Stimulated activated CD4-positive, alpha-beta T cell treated with anti-CD3 and anti-CD28 coated beads, Interleukin-1b, Interleukin-23, amount 100 ng/mL, for 48 hours (primary cell): ENCODE measurements around the gene MCRIP2.
A peak's percentile ranks its signal among the peaks of the same experiment; 100 is the strongest.
"Not testable (repeated sequence)": the region's sequence is repeated elsewhere in the genome, so short reads cannot be mapped to it uniquely, and the experiment has no call there.

Experiments
- DNase-seq: peaks from one replicate; pipeline ENCODE4 v3.0.0-alpha.2; 2020

MCRIP2 gene, protein sequence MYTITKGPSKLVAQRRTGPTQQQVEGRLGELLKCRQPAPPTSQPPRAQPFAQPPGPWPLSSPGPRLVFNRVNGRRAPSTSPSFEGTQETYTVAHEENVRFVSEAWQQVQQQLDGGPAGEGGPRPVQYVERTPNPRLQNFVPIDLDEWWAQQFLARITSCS

DNA sequence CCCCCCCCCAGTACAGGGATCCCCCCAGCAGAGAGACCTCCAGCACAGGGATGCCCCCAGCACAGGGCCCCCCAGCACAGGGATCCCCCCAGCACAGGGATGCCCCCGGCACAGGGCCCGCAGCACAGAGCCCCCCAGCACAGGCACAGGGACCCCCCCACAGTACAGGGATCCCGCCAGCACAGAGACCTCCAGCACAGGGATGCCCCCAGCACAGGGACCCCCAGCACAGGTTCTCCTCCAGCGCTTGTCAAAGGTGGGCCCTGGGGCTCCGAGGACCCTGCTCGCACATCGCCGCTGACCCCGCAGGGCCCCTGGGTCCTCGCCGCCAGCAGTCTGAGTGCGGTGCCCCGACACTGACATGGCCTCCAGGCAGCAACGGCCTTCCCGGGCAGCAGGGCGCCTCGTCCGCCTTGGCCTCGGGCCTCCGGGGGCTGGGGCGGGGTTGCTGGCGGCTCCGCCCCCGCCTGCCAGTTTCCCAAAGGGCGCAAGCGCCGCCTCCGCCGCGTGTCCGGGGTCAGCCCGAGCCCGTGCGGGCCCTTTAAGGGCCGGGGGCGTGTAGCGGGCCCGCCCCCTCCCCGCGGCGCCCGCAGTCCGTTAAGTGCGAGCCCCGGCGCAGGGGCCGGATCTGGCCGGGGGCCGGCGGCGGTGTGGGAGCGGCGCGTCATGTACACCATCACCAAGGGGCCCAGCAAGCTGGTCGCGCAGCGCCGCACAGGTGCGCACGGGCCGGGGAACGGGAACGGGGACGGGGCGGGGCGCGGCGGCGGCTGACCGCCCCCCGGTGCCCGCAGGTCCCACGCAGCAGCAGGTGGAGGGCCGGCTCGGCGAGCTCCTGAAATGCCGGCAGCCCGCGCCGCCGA lies at the start of gene MCRIP2:
Gene MCRIP2 (plus strand): TSS at position 503 of the 863 bp plus-strand sequence. CDS start 164 bp downstream, at position 667.
- peak; percentile 72 for DNase-seq

DNA sequence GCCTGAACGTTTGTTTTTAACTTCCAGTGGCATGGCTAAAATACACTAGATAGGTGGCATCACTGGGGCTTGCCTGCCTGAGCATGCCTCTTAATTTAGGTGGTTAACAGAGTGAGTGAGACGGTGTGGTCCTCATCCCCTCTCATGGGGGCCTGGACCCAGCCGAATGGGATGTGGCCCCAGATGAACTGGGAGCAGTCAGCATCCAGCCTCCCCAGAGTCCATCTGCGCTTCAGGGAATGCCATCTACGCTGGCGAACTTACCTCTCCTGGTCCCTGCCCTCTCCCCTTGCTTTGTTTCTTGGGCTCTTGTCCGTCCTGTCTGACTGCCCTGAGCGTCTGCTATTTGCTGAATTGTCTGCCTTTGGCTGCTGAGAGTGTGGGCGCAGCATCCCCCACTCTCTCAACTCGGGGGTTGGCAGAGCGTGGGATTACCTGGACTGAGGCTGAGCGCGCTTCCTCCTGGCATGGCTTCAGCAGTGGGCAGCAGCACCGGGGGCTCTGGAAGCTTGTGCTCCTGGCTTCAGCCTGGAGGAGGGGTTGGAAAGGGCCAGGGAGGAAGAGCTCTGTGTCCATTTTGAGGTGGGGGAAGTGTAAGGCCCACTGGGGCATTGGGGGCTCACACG lies 49.6 kb upstream of the MCRIP2 start:
- no peak for DNase-seq

DNA sequence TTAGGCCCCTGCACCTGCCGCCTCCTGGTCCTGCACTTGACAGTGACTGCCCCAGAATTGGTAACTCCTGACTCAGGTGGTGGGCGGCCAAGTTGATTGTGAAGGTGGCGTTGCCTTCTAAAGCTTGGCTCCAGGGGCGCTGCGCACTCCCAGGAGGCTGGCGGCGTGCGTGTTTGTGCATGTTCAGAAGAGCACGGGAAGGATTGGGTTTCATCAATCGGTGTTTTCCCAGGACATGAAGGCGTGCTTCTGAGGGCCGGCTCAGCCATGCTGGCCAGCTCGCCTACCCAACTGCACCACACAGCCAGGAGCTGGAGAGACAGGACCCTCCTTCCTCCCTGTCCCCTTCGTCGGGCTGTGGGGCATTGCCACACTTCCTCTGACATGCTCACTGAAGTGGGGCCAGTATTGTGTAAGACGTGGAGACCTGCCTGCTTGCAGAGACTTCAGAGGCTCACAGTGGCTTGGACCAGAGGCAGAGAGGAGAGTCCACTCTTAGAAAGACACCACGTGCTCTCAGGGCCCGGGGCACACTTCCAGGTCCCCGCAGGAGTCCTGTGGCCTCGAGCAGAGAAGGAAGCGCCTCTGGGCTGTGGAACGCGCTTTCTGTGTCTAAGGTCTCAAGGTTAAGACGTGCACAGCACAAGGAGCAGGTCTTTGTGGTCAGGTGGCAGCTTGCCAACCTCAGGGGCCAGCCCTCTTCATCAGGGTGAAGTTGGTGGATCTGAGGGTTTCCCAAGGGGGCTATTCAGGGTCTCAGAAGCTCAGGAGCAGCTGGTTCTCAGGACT lies 48.9 kb upstream of the MCRIP2 start:
- DNase-seq, result no peak

DNA sequence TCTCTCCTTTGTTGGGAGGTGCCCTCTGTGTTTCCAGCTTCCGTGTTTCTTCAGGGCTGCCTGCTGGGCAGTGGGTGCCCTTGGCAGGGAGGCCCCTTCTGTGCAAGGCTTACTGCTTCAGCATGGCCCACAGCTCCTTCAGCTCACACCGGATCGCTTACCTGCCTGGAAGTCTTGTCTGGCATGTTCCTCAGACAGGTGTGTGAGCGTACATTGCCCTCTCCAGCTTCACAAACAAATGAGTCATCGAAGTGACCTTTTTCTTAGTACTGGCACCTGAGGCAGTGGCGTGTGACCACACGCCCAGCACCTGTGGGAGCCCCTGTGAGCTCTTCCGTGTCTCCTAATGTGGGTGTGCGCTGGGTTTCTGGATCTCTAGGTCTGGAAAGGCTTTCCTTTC lies 48.2 kb upstream of the MCRIP2 start:
- no peak for DNase-seq

DNA sequence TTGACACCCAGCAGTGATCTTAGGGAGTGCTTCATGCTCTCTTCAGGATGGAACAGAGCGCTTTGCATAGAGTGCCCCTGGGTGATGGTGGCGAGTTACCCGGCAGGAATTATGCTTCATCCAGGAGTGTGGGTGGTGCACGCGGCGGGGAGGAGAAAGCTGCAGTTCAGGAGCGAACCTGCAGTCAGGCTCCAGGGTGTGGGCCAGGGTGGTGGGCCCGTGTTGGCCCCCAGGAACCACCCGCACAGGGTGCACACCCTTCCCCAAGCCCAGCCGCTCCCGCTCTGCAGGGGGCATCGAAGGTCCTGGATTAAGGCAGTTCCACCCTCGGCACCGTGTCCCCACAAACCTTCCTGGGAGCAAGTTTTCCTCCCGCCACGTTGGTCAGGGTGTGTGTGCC lies 47.8 kb upstream of the MCRIP2 start:
- DNase-seq, result no peak

DNA sequence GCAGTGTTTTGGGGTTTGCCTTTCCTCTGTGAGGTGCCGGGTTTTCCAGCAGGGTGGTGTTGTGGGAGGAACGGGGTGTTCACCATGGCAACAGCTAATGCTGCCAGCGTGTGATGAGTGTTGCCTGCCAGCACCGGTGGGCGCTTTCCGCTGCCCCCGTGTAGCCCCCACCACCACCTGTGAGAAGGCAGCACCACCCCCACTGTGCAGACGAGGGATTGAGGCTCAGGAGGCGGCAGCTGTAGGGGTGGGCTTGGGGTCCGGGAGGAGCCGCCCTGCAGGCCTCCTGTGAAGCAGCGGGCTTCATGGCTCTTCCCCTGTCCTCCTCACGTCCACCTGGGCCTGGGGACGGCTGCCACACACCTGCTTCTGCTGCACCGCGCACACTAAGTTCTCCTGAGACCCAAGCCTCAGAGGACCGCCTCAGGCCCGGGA lies 46.5 kb upstream of the MCRIP2 start:
- DNase-seq, result no peak

DNA sequence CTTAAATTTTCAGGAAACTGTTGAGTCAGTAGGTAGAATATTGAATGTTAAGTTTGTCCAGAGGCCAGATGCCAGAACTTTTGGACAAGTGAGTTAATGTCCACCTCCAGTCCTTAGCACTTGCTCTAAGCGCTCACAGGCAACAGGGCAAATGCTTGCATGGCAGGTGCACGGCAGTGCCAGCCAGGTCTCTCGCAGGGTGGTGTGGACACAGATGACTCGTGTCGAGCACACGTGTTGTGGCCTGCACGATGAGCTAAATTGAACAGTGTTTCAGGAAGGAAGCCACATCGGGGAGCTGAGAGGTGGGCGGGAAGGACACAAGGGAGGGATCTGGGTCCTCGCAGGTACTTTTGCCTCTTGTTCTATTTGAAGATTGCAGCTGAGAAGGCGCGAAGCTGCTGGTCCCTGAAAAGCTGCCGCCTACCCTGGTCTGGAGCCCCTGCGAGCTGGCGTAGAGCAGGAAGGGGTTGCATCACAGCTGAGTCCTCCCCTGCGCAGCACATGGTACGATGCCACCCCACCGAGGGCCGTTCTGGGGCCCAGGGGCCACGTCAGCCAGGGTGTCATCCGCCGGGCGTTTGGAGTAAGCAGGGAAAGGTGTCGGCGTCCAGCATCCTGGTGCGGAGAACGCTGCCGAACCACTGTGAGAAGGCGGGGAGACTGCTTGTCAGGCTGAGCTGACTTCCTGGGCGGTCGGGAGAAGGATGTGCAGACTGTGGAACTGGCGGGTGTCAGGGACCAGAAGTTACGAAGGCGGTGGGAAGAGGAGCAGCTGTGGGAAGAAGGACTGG lies 45.5 kb upstream of the MCRIP2 start:
- no peak for DNase-seq

DNA sequence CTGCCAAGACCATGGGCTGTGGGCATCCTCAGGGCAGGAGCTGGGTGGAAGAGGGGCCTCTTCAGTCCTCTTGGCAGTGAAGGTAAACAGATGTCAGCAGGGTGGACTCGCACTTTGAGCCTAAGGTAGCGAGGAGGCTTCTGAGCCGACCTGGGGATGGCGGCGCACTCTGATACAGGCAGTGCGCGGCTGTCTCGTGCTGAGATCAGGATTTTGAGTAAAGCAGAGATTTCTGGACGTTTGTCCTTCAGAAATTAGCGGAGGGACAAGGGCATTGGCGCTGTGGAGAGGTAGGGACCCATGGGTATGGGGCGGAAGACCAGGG lies 44.9 kb upstream of the MCRIP2 start:
- DNase-seq, result no peak

DNA sequence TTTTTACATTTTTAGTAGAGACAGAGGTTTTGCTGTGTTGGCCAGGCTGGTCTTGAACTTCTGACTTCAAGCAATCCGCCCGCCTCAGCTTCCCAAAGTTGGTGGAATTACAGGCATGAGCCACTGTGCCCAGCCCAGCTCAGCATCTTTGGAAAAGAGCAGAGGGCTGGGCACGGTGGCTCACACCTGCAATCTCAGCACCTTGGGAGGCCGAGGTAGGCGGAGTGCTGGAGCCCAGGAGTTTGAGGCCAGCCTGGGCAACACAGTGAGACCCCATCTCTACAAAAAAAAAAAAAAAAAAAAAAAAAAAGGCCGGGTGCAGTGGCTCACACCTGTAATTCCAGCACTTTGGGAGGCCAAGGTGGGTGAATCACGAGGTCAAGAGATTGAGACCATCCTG lies 44.0 kb upstream of the MCRIP2 start:
- not testable (repeated sequence) for DNase-seq

DNA sequence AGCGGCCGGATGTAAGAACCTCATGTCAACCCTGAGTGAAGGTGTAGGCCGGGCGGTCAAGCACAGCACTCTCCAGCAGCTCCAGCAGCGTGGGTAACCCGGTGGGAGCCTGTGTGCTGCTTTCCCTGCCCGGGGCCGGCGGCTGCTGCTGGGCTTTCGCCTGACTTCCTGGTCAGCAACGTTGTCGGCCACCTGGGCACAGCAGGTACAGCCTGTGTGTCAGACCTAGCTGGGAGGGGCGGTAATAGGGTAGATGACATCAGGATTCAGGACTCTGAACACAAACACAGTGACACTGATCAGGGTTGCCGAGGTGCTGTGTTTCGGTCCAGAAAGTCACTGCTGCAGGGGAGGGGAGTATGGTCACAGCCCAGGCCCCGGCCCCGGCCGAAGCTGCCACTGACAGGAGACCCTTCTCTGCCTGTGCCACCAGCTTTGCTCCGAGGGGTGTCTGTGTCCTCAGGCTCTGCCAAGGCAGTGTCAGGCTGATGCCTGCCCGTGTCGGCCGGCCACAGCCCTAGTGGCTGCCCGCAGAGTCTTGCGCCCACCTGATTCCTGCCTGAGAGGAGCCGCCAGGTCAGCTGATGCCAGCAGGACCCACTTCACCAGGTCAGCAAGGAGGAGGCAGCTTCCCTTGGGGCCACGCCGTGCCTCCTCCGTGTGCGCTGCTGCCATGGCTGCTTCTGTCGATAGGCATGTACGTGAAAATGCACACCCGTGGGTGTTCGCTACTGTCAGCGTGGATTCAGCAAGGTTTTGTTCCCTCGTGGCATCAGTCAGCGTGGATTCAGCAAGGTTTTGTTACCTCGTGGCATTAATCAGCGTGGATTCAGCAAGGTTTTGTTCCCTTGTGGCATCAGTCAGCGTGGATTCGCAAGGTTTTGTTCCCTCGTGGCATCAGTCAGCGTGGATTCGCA lies 42.5 kb upstream of the MCRIP2 start:
- no peak for DNase-seq

DNA sequence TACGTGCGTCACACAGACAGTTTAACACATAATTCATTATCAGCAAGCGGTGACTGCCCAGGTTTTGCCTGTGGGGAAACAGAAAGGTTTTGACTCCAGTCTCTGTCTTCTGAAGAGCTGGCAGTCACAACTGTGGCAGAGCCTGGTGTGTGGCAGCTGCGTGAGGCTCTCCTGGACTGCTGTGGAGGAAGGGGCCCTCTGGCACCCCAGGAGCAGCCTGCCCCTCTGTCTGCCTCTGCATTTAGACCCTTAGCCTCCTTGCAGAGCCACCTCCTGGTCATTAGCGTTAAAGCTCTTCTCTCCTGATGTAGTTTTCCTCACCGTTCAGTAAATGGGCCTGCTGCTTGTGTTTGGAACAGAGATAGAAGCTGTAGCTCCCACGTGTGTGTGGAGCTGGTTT lies 40.8 kb upstream of the MCRIP2 start:
- no peak for DNase-seq

DNA sequence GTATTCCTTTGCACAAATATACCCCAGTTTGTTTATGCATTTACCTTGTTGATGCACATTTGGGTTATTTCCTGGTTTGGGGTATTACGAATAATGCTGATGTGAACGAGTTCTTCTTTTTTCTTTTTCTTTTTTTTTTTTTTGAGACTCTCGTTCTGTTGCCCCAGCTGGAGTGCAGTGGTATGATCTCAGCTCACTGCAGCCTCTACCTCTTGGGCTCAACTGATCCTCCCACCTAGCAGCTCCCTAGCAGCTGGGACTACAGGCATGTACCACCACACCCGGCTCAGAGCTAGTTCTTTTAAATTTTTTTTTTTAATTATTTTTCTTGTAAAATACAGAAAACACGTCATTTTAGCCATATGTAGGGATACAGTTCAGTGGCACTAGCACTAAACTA lies 37.7 kb upstream of the MCRIP2 start:
- no peak for DNase-seq

DNA sequence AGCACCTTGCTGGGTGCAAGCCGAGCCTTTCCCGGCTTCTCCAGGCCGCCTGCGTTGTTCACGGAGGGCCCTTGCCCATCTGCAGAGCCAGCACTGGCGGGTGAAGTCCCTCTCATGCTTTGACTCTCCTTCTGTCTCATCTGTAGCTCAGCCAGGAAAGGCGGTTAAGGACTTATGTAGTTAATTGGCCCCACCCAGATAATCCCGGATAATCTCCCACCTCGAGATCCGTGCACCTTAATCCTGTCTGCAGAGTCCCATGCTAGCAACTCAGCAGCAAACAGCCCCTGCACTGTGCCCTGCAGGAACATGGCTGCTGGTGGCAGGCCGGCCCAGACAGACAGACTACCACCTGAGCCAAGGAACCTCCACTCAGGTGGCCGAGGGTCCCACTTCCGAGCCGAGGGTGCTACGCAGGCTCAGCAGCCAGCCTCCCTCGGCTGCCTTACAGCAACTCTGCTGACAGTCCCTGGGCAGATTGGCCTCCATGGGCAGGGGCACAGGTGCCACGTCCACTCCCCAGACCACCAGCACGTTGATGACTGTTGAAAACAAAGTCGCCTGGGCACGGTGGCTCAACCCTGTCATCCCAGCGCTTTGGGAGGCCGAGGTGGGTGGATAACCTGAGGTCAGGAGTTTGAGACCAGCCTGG lies 34.8 kb upstream of the MCRIP2 start:
- DNase-seq, result no peak

DNA sequence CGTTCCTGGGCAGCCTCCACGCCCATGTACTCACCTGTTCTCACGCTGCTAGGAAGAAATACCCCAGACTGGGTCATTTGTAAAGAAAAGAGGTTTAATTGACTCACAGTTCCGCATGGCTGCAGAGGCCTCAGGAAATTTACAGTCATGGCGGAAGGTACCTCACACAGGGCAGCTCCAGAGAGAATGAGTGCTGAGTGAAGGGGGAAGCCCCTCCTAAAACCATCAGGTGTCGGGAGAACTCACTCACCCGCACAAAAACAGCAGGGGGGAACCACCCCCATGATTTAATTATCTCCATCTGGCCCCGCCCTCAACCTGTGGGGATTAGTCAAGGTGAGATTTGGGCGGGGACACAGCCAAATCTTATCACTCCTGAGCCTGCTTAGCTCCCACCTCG lies 33.6 kb upstream of the MCRIP2 start:
- DNase-seq, result peak; percentile 85

DNA sequence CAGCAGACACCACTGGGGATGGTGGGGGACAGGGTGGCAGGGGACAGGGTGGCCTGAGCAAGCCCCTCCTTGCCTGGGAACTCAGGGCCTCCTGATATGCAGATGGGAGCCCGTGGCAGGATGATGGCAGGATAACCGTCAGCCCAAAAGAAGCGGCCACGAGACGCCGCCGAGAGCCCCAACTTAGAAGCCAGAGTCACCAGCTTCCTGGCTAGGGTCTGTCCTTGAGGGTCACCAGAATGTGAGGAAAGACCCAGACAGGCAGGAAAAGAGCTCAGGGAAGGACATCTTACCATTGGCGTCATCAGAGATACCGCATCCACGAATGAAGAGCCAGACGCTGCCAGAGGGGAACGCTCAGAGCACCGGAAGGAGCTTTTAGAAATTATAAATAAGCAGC lies 32.3 kb upstream of the MCRIP2 start:
- DNase-seq, result no peak

DNA sequence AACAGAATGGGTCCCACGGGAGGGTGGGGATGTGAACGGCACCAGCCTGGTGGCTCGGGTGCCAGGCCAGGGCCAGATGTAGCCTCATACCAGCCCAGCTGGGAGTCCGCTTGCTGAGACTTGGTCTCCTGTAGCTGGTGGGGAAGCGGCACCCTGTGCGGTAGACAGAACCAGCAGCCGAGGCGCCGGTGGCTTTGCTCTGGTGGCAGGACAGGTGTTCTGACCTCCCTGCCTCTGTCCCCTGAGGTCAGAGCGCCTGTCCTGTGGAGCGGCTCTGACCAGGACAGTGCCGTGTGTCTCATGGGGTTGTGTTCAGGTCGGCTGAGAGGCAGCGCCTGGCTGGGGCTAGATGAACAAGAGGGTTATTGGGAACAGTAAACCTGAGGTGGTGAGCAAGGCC lies 31.6 kb upstream of the MCRIP2 start:
- DNase-seq, result no peak

DNA sequence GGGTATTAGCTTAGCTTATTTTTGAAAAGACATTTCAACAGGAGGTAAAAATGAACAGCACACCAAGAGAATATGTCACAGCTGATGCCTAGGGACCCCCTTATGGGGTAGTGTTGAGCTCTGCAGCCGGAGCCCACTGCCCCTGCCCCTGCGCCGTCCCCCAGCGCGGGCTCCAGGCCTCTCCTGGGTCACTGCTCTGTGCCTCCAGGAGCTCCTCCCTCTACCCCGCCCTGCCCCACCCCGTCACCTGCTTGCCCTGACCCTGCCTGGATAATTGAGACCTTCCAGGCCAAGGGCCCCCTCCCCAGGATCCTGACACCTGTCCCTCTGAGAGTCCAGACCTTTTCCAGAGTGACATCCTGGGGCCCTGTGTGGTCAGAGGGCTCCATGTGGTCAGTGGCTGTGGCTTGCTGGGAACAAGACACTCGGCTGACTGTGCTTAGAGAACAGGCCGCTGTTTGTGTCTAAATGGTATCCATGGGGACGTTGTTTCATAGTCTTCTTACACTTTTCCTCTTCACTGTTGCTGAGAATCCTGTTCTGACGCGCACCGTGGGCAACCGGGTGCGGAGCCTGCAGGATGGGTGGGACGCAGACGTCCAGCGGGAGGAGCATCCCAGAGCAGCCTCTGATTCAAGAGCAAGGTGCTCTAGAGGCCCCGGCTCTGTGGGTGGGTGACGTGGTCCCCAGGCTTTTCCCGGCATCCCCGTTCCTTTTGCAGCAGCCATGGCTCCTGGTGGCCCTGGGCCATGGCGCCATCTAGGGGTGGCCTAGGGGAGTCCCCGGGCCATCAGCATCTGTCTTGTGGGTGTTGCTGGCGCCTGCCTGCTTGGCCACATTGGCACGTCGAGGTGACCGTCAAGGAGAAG lies 30.9 kb upstream of the MCRIP2 start:
- peak; percentile 65 for DNase-seq

DNA sequence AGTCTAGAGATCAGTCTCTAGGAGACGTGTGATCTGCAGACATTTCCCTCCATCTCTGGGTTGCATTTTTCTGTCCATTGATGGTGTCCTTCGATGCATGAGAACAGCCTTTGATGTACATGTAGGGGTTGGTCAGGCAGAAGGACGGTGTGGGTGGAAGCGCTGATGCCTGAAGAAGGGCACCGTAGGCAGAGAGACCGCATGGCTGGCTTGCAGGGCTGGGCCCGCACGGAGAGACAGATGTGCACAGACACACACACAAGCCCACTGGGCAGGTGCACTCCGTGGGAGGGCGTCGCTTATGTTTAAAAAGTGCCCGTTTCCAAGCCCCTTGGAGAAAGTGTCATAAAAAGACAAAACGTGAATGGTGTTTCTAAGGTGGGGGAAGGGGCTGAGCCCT lies 26.5 kb upstream of the MCRIP2 start:
- DNase-seq, result no peak

DNA sequence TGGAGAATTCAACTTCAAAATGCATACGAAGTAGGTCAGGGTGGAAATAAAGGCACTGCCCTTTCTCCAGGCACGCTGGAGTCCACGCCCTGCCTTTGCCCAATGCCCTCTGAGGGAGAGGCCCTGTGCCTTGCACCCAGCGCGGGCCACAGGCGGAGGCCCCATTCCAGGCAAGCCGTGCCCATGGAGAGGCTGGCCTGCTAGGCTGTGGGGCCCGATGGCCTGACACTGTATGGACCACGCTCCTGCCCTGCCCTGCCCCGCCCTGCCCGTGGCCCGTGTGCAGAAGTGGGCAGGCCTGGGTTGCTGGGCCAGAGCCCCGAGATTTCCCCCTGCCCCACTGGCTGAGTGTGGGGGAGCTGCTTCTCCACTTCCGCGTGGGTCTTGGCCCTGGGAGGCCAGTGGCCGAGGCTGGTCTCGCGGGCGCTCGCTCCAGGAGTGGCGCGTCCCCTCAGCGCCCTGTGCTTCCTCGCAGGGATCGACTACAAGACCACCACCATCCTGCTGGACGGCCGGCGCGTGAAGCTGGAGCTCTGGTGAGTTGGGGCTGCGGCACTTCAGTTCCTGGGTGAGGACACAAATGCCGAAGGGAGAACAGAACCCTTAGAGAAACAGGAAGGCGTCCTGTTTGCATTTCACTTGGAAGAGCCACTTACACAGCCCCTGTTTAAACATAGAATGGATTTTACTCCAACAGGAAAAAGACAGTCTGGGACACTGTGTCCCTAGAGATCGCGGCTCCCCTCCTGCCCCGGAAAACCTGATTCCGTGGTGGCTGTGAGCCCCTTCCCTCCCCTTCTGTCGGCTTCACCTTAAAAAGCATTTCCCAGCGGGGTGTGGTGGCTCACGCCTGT lies 24.7 kb upstream of the MCRIP2 start:
- no peak for DNase-seq
